CD4-positive, alpha-beta T cell treated with Interleukin-4 for 4 hours (primary cell): ENCODE results near the gene CFDP1.

Experiments used
- DNase-seq: peaks from one replicate; pipeline ENCODE4 v3.0.0-alpha.2; 2020

CFDP1 gene

DNA sequence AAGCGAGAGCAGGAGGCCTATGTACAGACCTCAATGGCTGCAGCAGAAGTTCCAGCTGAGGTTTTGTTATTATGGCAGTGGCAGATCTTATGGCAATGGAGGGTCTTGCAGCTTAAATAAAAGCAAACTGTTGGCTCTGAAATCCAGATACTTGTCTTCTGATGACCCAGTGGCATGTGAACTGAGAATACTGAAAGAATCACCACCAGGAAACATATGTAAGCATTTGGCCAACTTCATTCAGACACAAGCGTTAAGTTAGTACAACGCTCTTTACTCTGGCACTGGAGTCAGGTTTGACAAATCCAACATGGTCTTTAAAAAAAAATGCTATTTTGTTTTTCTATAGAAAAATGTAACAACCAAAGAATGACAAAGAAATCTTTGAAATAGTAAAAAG is 70.5 kb downstream of the CFDP1 start:
- DNase-seq: no peak

DNA sequence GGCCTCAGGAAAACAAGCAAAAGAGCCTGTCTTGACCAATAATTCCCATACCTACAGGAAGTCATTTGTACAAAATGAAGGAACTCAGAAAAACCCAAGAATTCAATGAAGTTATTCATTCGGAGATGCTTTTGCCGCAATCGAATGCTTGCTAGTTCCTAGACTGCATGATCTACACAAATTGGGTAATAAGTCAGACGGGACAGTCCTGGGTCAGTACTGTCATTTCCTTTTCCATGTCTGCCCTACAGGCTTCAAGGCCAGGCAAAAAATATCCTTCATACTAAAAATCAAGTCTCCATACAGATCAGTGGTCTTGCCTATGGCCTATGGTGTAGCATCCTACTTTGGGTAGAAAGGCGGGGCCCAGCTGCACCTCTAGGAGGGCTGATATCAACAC is 71.4 kb downstream of the CFDP1 start:
- DNase-seq: no peak

DNA sequence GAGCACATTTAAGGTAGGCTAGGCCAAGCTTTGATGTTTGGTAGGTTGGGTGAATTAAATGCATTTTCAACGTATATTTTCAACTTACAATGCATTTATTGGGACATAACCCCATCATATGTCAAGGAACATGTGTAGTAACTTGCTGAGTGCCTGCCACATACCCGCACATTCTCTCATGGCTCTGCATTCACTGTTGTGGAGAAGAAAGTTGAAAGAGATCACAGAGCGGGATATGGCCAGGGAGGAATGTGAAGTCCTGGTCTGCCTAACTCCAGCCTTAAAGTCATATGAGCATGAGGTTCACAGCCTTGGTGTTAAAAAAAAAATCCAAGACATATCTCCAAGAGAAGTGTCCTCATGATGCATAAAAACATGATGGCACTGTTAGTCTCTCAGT is 79.1 kb downstream of the CFDP1 start:
- no peak for DNase-seq

DNA sequence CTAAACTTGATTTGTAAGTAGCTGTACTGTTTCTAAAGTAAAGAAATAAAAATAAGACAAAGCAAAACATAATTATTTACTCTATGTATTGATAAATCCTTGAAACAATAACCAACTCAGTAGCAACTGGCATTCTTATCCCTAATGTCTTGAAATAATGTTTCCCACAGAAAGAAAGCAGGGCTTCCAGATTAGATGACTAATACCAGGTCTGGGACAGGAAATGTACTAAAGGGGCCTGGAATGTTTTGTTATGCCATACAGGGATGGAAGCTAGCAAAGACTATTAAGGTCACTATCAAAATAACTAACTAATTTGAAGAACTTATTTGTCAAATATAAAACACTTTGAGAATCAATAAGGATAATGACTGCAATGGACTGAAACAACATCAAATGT is 82.1 kb downstream of the CFDP1 start:
- DNase-seq: no peak

DNA sequence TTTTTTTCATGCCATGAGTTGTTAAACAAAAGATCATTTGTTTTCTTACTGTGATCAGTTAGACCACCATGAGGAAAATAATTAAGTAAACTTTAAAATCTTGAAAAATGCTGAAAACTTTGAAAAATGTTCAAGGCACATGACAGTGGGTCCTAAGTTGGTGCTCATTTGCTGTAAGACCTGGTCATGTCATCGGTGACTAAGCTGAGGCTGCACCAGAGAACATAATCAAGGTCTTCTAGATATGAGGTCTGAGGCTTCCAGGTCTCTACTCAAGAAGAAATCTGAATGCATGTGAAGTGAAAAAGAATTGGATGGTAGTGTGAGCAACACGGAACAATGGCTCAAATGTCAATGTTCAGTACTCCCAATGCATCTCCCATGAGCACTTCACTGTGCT is 87.6 kb downstream of the CFDP1 start:
- DNase-seq: no peak

DNA sequence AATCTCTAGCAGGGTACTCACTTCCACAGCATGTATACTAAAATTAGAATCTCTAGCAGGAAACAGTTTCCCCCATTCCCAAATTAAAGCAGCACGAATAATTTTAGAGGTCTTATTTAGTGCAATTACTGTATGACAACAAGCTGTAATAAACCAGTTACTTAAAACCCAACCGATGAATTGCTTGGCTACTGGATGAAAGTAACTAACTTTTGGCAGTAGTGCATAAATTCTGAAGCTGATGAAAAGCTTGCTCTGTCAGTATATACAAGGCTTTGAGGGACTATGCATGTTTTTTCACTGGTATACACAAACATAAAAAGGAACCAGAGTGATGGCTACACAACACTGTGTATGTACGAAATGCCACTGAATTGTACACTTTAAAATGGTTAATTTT is 89.4 kb downstream of the CFDP1 start:
- DNase-seq: no peak

DNA sequence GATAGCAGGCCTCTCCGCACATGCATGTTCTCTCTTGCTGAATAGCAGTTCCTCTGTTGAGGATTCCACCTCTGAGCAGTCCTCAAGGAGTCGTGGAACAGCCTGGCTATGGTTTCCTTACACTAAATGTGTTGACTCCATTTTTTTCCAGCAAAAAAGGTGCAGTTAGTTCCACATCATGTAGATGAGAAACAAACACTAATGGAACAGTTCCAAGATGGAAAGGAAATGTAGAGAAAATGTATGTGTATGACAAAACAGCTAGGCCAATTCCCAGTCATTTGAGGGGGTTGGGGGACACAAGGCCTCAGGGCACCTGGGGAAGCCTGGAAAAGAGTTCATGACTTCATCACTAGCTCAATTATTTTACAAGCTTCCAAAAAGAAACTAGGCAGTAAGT is 90.0 kb downstream of the CFDP1 start:
- DNase-seq: no peak

DNA sequence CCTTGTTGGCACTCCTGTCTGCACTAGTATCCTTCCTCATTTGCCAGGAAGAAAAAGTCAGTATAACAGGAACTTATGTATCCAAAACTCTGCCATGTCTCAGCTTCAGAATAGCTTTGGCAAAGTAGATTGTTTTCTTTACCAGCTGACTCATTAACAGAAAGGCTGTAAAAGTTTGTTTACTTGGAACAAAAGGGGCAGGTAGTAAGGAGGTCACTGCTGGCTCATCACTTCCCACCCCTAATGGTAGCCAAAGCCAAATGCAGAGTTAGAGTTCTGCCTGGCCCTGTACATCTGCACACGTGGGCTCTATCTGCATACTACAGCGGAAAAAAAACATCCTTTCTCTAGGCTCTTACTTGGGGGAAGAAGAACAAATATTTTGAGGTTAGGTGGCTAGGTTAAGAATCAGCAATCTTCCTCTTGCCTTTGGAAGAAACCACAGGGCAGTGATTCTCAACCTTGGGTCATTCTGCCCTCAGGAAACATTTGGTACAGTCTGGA is 90.9 kb downstream of the CFDP1 start:
- DNase-seq: no peak

DNA sequence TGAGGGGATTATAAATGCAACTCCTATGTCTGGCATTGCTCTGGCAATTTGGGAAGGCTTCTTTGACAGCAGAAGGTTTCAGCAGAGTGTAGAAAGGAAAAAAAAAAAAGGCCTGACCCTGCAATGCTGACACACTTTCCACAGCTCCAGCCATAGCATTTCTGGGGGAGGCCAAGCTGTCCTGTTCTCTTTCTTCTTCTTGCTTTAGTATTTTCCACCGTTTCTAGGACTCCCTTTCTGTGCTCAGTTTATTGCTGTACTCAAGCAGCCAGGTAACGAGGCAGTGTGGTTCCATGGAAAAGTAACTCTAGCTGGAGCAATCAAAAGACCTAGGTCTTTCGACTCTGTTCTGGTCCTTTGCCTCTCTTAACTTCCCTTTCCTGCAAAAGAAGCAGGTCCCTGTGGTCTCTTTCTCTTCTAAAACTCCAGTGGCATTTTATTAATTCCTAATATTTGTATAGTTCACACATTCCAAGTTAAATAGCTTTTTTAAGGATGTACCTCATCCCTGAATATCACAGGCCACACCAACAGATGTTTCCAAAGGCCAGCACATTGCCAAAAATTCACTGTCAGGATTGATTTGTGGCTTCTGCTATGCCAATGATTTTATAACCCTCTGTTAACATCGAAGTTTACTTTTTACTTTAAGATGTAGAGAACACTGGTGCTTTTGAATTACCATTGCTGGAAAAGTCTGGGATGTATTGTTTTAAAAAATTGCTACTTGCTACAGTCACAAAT is 91.6 kb downstream of the CFDP1 start:
- no peak for DNase-seq

DNA sequence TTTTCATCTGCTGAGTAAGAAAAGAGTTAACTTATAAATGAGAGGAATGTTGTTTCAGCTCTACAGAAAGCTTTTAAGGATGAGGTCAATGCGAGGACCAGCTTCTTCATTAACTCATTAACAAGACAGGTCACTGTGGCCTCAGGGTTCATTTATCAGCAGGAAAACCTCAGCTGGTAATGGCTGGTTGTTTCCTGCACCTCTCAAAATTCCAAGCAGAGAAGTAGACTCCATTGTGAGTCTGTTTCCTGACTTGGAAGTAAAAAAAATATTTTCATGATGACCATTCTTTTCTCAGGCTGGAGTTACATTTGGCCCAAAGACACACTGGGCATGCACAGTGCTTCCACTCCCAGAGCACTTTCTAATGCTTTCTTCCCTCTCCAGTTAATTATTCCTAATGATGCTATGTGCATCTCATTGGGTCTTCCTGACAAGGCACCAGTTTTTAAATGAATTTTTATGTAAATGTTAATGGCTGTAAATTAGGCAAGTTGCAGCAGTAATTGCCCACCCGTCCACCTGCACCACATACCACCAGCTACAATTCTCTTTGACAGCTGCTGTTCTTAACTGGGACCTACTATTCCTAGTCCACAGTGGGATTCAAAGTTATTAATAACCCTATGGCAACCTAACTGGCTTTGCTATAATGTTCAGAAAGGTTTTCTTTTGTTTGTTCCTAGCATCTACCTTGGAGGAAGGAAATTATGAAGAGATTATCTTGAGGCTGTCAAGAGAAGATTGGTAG is 92.4 kb downstream of the CFDP1 start:
- no peak for DNase-seq

DNA sequence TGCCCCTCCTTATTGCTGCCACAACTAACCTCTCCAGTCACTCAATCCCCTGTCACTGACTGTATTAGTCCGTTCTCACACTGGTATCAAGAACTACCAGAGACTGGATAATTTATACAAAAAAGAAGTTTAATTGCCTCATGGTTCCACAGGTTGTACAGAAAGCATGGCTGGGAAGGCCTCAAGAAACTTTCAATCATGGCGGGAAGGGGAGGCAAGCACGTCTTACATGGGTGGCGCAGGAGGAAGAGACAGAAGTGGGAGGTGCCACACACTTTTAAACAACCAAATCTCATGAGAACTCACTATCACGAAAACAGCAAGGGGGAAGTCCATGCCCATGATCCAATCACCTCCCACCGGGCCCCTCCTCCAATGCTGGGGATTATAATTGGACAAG is 95.9 kb downstream of the CFDP1 start:
- DNase-seq: no peak

DNA sequence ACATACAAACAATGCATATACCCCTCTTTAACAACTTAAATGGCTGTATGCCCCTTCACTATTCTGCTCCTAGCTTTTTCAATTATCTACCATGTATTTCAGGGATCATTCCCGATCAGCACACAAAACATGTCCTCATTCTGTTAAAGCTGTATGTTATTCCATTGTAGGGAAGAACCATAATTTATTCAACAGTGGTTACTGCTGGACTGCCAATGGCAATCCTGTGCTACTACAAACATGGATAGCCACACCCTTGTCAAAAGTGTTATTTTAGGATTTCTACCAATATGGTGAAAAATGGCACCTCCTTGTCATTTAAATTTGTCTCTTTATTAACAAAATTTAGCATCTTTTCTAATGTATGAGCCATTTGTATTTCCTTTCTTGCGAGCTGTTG is 96.8 kb downstream of the CFDP1 start:
- no peak for DNase-seq

DNA sequence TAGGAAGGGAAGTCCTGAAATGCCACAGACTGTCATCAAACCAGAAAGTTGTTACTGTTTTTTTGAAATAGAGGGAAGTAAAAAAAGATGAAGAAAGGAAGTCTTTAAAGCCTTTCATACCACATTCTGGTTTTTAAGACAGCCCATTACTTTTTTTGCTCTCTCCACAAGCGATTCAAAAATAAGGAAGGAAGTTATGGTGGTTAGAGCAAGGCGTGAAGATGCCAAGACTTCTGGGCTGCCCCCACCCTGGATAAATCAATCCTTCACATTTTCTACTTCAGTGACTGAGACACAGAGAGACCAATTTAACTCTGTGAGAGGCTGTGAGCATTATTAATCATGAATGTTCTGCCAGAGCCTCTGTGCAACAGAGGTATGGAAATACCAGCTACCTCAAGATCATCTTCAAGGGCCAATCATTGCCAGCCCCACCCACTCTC is 99.6 kb downstream of the CFDP1 start:
- DNase-seq: no peak

DNA sequence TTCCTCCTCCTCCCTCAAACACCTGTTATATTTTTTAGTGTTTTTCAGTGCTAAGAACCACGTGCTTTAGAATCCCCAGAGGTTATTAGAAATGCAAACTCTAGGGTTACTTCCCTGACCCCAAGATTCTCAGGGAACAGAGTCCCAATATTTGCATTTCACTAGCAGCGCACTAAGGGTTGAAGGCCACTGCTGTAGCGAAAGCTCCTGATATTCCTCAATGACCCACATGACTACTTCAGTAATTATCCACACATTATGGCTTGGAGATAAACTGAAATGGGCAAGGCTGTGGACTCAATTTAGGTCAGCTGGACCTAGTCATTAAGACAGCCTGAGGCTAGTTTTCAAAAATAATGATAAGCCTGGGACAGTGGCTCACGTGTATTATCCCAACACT is 103.4 kb downstream of the CFDP1 start:
- DNase-seq: no peak

DNA sequence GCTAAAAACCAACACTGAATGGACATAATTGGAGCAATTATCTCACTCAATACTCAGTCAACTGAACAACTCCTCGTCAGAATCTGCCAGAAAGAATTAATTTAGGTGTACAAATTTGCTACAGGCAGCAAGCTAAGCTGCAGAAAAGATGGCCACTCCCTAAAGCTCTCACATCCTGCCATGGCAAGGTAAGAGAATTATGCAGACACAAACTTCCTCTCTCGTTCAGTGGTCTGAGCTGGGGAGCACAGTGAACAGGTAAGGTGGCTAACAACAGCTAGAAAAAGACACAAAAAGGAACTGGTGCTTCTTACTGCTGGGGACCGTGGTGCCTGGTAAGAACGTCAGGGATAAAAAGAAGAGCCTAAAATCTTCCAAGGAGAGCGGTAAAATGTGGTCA is 107.0 kb downstream of the CFDP1 start:
- no peak for DNase-seq

DNA sequence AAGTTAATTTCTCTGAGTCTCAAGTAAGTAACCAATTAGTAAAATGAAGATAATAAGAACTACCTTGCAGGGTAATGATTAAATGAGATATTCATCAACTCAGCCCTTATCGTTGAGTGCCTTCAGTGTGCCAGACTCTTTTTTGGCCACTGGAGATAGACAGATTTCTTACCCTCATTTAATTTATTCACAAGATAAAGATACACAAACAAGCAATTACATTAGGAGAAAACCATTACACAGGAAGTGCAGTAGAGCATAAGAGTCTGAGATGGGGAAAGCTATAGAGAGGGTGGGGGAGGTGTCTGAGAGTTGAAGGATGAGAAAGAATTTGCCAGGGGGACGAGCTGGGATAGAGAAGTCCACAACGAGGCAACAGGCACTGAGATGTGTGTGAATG is 109.4 kb downstream of the CFDP1 start:
- no peak for DNase-seq

DNA sequence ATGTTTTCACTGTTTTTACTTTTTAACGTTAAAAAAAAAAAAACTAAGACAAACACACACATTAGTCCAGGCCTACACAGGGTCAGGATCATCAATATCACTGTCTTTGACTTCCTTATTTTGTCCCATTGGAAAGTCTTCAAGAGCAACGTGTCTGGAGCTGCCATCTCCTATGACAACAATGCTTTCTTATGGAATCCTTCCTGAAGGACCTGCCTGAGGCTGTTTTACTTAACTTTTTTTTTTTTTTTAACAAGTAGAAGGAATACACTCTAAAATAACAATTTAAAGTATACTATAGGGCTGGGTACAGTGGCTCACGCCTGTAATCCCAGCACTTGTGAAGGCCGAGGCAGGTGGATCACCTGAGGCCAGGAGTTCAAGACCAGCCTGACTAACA is 110.1 kb downstream of the CFDP1 start:
- no peak for DNase-seq

DNA sequence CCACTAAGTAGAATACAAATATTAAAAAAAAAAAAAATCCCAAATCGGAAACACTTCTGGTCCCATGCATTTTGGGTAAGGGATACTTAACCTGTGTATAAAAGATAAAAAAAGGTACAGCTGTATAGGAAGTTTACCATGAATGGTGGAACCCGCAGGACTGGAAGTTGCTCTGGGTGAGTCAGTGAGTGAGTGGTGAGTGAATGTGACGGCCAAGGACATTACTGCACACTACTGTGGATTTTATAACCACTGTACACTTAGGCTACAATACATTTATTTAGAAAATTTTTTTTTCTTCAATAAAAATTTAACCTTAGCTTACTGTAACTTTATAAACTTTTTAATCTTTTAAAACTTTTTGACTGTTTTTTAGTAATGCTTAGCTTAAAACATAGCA is 110.6 kb downstream of the CFDP1 start:
- no peak for DNase-seq

DNA sequence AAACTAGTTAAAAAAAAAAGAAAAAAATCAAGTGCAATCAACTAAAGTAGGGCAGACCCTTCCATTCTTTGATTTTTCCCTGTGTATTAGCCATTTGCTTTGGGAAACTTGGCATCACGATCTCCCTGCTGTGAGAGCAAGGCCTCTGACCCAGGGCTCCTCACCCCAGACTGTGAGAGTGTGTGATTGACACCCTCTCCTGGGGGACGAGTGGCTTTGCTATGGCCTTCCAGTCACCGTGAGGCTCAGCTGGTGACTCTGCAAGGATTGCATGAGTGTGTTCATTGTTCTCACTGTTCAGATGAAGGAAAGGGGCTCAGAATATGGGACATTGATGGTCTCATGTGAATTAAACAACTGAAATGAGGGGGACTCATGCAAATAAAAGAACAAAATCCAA is 112.9 kb downstream of the CFDP1 start:
- no peak for DNase-seq

DNA sequence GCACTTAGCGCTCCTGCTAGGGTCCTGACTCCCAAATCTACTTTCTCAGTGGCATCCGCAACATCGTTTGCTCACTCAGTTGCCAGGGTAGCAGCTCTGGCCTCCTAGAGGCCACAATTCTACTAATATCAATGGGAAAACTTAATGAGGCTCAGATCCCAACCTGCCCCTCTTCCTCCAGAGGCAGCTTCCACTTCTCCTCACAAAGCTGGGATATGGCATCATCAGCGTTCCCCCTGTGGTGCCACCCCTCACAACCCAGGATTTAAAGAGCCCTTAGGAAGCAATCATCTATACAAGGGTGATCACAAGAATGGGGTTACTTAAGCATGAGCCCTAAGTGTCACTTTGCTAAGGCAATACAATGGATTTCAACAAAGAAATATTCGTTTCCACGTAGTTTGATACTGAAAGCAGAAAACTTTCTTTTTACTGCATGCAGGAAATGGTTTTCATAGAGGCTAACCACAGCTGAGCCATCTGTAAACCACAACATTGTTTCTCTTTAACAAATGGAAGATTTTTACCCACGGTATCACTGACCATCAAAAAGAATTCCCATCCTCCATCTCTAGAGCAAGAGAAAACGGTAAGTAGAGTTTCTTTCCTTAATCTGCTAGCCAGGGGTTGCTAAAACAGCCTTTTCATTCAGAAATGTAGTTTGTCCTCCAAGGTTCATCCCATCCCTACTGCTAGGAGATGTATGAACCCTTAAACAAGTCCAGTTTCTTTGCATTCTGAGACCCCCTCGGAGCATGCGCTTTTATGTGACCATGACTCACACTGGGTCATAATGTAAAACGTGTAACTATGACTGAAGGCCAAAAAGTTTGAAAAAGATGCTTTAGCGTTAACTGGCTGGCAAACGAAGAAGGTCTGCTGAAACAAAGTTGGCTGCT is 113.5 kb downstream of the CFDP1 start:
- peak; percentile 24 for DNase-seq

DNA sequence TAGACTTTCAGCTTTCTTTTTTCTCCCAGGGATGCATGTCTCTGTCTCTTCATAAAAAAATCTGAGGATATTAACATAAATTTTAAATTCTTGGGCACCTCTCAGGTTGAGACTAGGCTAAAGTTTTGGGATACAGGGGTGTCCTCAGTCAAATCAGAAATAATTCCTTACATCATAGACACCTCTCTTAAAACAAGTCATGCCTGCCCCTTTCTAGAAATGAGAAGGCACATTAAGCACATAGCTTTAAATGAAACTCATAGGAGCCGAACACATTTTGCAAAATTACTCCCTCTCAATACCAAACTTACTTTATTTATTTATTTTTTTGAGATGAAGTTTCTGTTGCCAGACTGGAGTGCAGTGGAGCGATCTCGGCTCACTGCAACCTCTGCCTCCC is 114.6 kb downstream of the CFDP1 start:
- no peak for DNase-seq

DNA sequence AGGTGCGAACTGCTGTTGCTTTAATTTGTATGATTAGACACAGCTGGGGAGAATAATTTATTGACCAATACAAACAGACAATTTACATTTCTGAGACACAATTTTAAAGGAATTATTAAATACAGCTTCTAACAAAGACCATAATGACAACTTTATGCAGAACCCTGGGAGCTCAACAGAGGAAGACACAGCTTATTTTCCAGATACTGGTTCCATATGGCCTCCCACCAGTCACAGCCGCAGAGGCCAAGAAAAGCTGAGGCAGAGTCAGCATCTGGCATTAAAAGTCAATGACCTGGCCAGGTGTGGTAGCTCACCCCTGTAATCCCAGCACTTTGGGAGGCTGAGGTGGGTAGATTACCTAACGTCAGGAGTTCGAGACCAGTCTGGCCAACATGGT is 115.8 kb downstream of the CFDP1 start:
- DNase-seq: no peak

DNA sequence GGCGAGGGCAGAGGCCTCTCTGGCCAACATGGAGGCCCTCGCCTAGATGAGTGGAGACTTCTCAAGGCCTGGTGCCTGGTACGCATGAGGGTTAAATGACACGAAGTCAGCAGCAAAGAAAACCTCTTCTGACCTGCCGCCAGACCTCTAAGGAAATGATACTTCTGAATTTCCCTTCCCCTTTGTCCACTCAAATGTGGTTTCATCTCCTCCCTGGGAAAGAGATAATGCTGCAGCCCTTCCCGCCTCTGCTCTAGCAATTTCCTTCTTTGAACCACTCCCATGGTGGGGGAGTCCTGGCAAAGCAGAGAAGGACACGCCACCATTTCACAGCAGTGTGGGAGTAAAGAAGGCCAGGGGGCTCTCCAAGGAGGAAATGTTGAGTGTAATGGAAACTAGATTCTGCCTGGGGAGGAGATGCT is 116.2 kb downstream of the CFDP1 start:
- DNase-seq: no peak
